K562 (cell line): ENCODE results near the gene LHPP. TPM values are rescaled to one million over a fixed set of nuclear protein-coding genes. Genes with fewer than 3 reads are reported as not detected.

Experiments used
- ATAC-seq: fragments of 200-7000 bp; cut with Tn5 transposase; 3 replicates; pipeline ENCODE4 v1.9.1; 2020; ENCODE audit warnings: moderate library complexity
- BruUV-seq: library from RNA; stranded (reverse); fragments of 400-500 nt; replicated peaks from 2 replicates; lab custom pipeline; 2021; lab: Mats Ljungman, UMichigan
- CTCF ChIA-PET: fragments of 300-600 bp; formaldehyde crosslinking; extraction: SDS; loops from one replicate; lab custom pipeline; 2021; ENCODE audit warnings: low intra/inter-chr PET ratio; lab: Yijun Ruan, JAX
- POLR2A ChIA-PET: fragments of 300-600, 350-650 bp; sonication (Branson Sonifier 250); formaldehyde crosslinking; extraction: SDS; loops from one replicate; lab custom pipeline; 2021; ENCODE audit warnings: antibody characterized with exemption, inconsistent platforms; lab: Yijun Ruan, JAX
- DNase-seq, 4 experiments: peaks; one replicate each; pipeline versions ENCODE4 v3.0.0 to v3.0.0-alpha.2; 2011 to 2018; ENCODE audit warnings: low spot score in 3 of 4, mixed read lengths in 3 of 4; ENCODE audit errors: extremely low read depth in 1 of 4
- FAIRE-seq: peaks from 2 replicates; lab custom pipeline; 2011; peaks lifted over from hg19 to GRCh38; lab: Jason Lieb, UNC
- H2AFZ ChIP-seq: 2 replicates; pipeline ENCODE4 v1.6.0; 2011; ENCODE audit warnings: low read depth, low read length, control low read depth, inconsistent platforms
- H3K27ac ChIP-seq: fragments of 200-600 bp; 3 replicates; pipeline ENCODE4 v1.8.0; 2011; ENCODE audit warnings: low read depth, mild to moderate bottlenecking, control low read depth, inconsistent platforms, low read length, moderate library complexity, mixed read lengths; ENCODE audit errors: extremely low read depth
- H3K27me3 ChIP-seq, 2 experiments: fragments of 300-600 bp in 1 of 2; 2 replicates in 1 of 2; 3 replicates in 1 of 2; pipeline versions ENCODE4 v1.6.0 to v1.8.0; 2011; ENCODE audit warnings: inconsistent platforms in 2 of 2, low read length in 2 of 2, mild to moderate bottlenecking in 1 of 2, mixed read lengths in 1 of 2, moderate library complexity in 1 of 2; ENCODE audit not compliant: control insufficient read depth in 2 of 2, insufficient read depth in 2 of 2
- H3K36me3 ChIP-seq: fragments of 300-600 bp; 3 replicates; pipeline ENCODE4 v1.8.0; 2011; ENCODE audit warnings: mild to moderate bottlenecking, low read length, inconsistent platforms; ENCODE audit not compliant: control insufficient read depth, insufficient read depth
- H3K4me1 ChIP-seq, 2 experiments: fragments of 200-600 bp in 1 of 2; replicated peaks in 1 of 2; 2 replicates in 1 of 2; 3 replicates in 1 of 2; pipeline versions ENCODE4 v1.5.1 to v1.8.0; 2011; ENCODE audit warnings: inconsistent platforms in 2 of 2, low read length in 2 of 2, mild to moderate bottlenecking in 1 of 2, mixed read lengths in 1 of 2, moderate library complexity in 1 of 2; ENCODE audit not compliant: control insufficient read depth in 2 of 2, insufficient read depth in 2 of 2
- H3K4me2 ChIP-seq: 2 replicates; pipeline ENCODE4 v1.6.1; 2011; ENCODE audit warnings: low read length, control low read depth, inconsistent platforms, mixed read lengths; ENCODE audit not compliant: insufficient read depth
- H3K4me3 ChIP-seq: fragments of 200-600 bp; sonication (generic), shearing (Covaris generic); 2 replicates; pipeline ENCODE4 v1.5.1; 2016; ENCODE audit warnings: control low read depth, inconsistent platforms
- H3K79me2 ChIP-seq: fragments of 200-600 bp; 3 replicates; pipeline ENCODE4 v1.8.0; 2011; ENCODE audit warnings: low read length, inconsistent platforms; ENCODE audit not compliant: control insufficient read depth, insufficient read depth
- H3K9ac ChIP-seq, 2 experiments: 2 replicates each; pipeline versions ENCODE4 v1.6.0 to v1.6.1; 2011; ENCODE audit warnings: low read depth in 2 of 2, low read length in 2 of 2, control low read depth in 1 of 2, inconsistent platforms in 1 of 2, mild to moderate bottlenecking in 1 of 2, mixed read lengths in 1 of 2; ENCODE audit not compliant: insufficient read depth in 1 of 2
- H3K9me1 ChIP-seq: one replicate; pipeline ENCODE4 v1.6.0; 2011; ENCODE audit warnings: inconsistent platforms, mild to moderate bottlenecking, low read length, moderate library complexity; ENCODE audit not compliant: control insufficient read depth, insufficient read depth
- H3K9me3 ChIP-seq: replicated peaks from 2 replicates; pipeline ENCODE4 v1.5.1; 2011; ENCODE audit warnings: low read depth, low read length, inconsistent platforms; ENCODE audit not compliant: control insufficient read depth, insufficient read depth
- H4K20me1 ChIP-seq: replicated peaks from 2 replicates; pipeline ENCODE4 v1.6.1; 2011; ENCODE audit warnings: low read length, inconsistent platforms, mixed read lengths; ENCODE audit not compliant: control insufficient read depth, insufficient read depth
- AFF4 ChIP-seq: sonication (generic); formaldehyde crosslinking; IDR thresholded peaks from 2 replicates; pipeline ENCODE4 v1.8.0; 2023; ENCODE audit warnings: mild to moderate bottlenecking, missing genetic modification reagents
- ELF1 ChIP-seq: fragments of 200-800 bp; sonication (Bioruptor generic); IDR thresholded peaks from 2 replicates; pipeline ENCODE4 v1.6.1; 2016; ENCODE audit warnings: missing genetic modification characterization, missing compliant biosample characterization
- GABPB2 ChIP-seq: fragments of 250-450 bp; sonication (Bioruptor Pico); conservative IDR thresholded peaks from 2 replicates; pipeline ENCODE4 v1.5.1; 2021; ENCODE audit warnings: mild to moderate bottlenecking
- RBM14 ChIP-seq: fragments of 200-400 bp; formaldehyde crosslinking; IDR thresholded peaks from 2 replicates; pipeline ENCODE4 v1.6.1; 2018; ENCODE audit warnings: low read depth, mild to moderate bottlenecking, low read length, moderate library complexity, borderline replicate concordance; ENCODE audit not compliant: insufficient read depth
- RREB1 ChIP-seq: fragments of 250-450 bp; sonication (Bioruptor Pico); IDR thresholded peaks from 2 replicates; pipeline ENCODE4 v1.4.0; 2020
- SAFB2 ChIP-seq: fragments of 200-400 bp; formaldehyde crosslinking; IDR thresholded peaks from 2 replicates; pipeline ENCODE4 v1.6.1; 2018; ENCODE audit warnings: borderline replicate concordance, low read length, low read depth, moderate library complexity; ENCODE audit not compliant: severe bottlenecking
- SPI1 ChIP-seq: IDR thresholded peaks from 2 replicates; pipeline ENCODE4 v1.6.1; 2011; ENCODE audit warnings: low read depth, low read length, control low read depth, borderline replicate concordance
- ZNF639 ChIP-seq, 2 experiments: fragments of 200-800 bp in 1 of 2; sonication (Bioruptor generic) in 1 of 2; sonication (generic) in 1 of 2; formaldehyde crosslinking in 1 of 2; IDR thresholded peaks in 1 of 2; conservative IDR thresholded peaks in 1 of 2; 2 replicates each; pipeline versions ENCODE4 v1.5.0 to v1.6.1; 2016 to 2020; ENCODE audit warnings: missing compliant biosample characterization in 1 of 2, missing genetic modification characterization in 1 of 2, missing genetic modification reagents in 1 of 2
- WGBS: fragments of 100-300 bp; shearing (Covaris generic); methylation state at CpG from one replicate; pipeline ENCODE4 v1.1.6; 2016; ENCODE audit warnings: low coverage, mixed read lengths; ENCODE audit not compliant: insufficient coverage; ENCODE audit errors: missing lambda C conversion rate; 5-methylcytosine and 5-hydroxymethylcytosine counted together
- in situ Hi-C: fragments of 300-500 bp; cut with MboI; formaldehyde crosslinking; loops from 4 replicates; pipeline ENCODE4 v1.15.0; 2018; ENCODE audit warnings: inconsistent platforms, mixed read lengths
- intact Hi-C: fragments of 100-400 bp; cut with micrococcal nuclease; formaldehyde crosslinking; loops from 2 replicates; pipeline ENCODE4 v1.14.2; 2022
- polyA plus RNA-seq, 8 experiments: library from polyadenylated mRNA; depleted of rRNA in 4 of 8; stranded (reverse) in 5 of 8; unstranded in 3 of 8; fragments of >200 nt; fragmentation: Nextera tagmentation in 2 of 8; fragmentation: Illumina TruSeq in 1 of 8; extraction: Ambion mirVana in 2 of 8; extraction: Trizol in 1 of 8; gene quantifications; 2 replicates each; pipeline versions ENCODE4 v1.2.1 to v1.2.3, GENCODE V29; 2011 to 2014; ENCODE audit warnings: inconsistent platforms in 1 of 8, missing spikeins in 1 of 8
- total RNA-seq, 7 experiments: library from RNA; depleted of rRNA in 6 of 7; stranded (reverse); fragments of >200 nt in 6 of 7; fragmentation: Illumina TruSeq in 2 of 7; extraction: Trizol in 2 of 7; gene quantifications; 2 replicates each; pipeline versions ENCODE4 v1.2.1 to v1.2.3, GENCODE V29; 2011 to 2021; ENCODE audit warnings: low replicate concordance in 1 of 7

The LHPP gene
- total and polyA plus RNA-seq, 9 of the 15 experiments (the other 6 are each of a cell fraction or from before 2014, with no cell fraction given): 0.34 to 7.4 (median 3.0) TPM

GRCh38 chr10:124465003-124465776 is 3.6 kb downstream of the LHPP start:
- in situ Hi-C loops: no loop called here
- peak; percentile 42 for ATAC-seq
- WGBS: 38% methylated on average over 14 of the region's 17 CpGs
- Histone ChIP-seq H2AFZ (peak overlapping the region; percentile 72), H3K27me3 (no peaks in the 10 kb centered on the region), H3K4me1 (peaks cover 24 to 42% of the 10 kb centered on the region in 2 experiments), H3K9ac (peak overlapping the region; percentile 20 to 73; a peak in 2 of 4 replicates), H3K9me3 (no peaks in the 10 kb centered on the region), H3K79me2 (peaks cover 16% of the 10 kb centered on the region), H3K36me3 (no peaks in the 10 kb centered on the region), H3K4me3 (no peak overlapping the region), H3K4me2 (peak overlapping the region; percentile 63), H3K9me1 (no peaks in the 10 kb centered on the region), H3K27ac (peak overlapping the region; percentile 35; the same call in 2 of the 3 replicates), H4K20me1 (no peaks in the 10 kb centered on the region)
- BruUV-seq: no TSS peak
- FAIRE-seq: peak; percentile 56
- intact Hi-C loops: loop anchor here (5.0 kb wide), 1 partner anchor 48 kb away; the partner anchor contains the start of gene OAT
- peak in 1 of 4 experiments; percentile 39 for DNase-seq
- ChIA-PET CTCF (interaction anchor here (0.6 kb wide), 1 partner anchor 76 kb away, joined by 3 read pairs; no protein-coding TSS in a partner anchor), POLR2A (no interaction called here)
- TF ChIP-seq SAFB2 (no peak), GABPB2 (CRISPR knock-in tag) (no peak), ELF1 (0 out of 2 replicates have a peak, but pooled peaks have one; percentile 17), RBM14 (no peak), SPI1 (peak; percentile 92), RREB1 (CRISPR knock-in tag) (no peak), ZNF639 (CRISPR knock-in tag; conservative IDR thresholded peaks at IDR 0.05 in 1 of 2, IDR thresholded peaks at IDR 0.05 in 1 of 2) (no peak), AFF4 (CRISPR knock-in tag) (no peak)
